Suprapubic skin (tissue), 4 donors: Measurements from ENCODE around the gene LDLRAD4. TPM values are rescaled to one million over a fixed set of nuclear protein-coding genes. Genes with fewer than 3 reads are reported as not detected.
A peak's percentile ranks its signal among the peaks of the same experiment; 100 is the strongest.

Experiments
- DNase-seq, 2 donors: peaks; one replicate each; pipeline ENCODE4 v3.0.0-alpha.2; 2019; ENCODE audit warnings: low spot score in 2 of 2
- H3K27ac ChIP-seq: fragments of 200-600 bp; sonication (generic); one replicate; pipeline ENCODE4 v1.5.1; 2019
- H3K27me3 ChIP-seq: fragments of 200-600 bp; sonication (generic); one replicate; pipeline ENCODE4 v1.5.1; 2019
- H3K36me3 ChIP-seq: fragments of 200-600 bp; sonication (generic); one replicate; pipeline ENCODE4 v1.5.1; 2019
- H3K4me1 ChIP-seq: fragments of 200-600 bp; sonication (generic); one replicate; pipeline ENCODE4 v1.5.1; 2019
- H3K4me3 ChIP-seq: fragments of 200-600 bp; sonication (generic); one replicate; pipeline ENCODE4 v1.5.1; 2019; ENCODE audit warnings: mild to moderate bottlenecking
- H3K9me3 ChIP-seq: fragments of 200-600 bp; sonication (generic); one replicate; pipeline ENCODE4 v1.5.1; 2019
- CTCF ChIP-seq, 2 donors: fragments of 200-600 bp in 1 of 2; fragments of 450-650 bp in 1 of 2; sonication (generic) in 1 of 2; IDR thresholded peaks; one replicate each; pipeline ENCODE4 v1.5.1; 2016 to 2019; ENCODE audit warnings: antibody characterized with exemption in 2 of 2, mild to moderate bottlenecking in 1 of 2, moderate library complexity in 1 of 2
- EP300 ChIP-seq: sonication (generic); formaldehyde crosslinking; IDR thresholded peaks from one replicate; pipeline ENCODE4 v1.6.1; 2017; ENCODE audit warnings: antibody characterized with exemption
- POLR2A ChIP-seq, 2 donors: fragments of 450-650 bp; IDR thresholded peaks; one replicate each; pipeline ENCODE4 v1.6.1; 2017; ENCODE audit warnings: antibody characterized with exemption in 2 of 2, mild to moderate bottlenecking in 2 of 2, moderate library complexity in 2 of 2
- POLR2AphosphoS5 ChIP-seq, 3 donors: sonication (generic); formaldehyde crosslinking; IDR thresholded peaks; one replicate each; pipeline ENCODE4 v1.6.1; 2017; ENCODE audit warnings: antibody characterized with exemption in 3 of 3
- WGBS: methylation state at CpG from one replicate; pipeline ENCODE4 v1.1.5; 2018; 5-methylcytosine and 5-hydroxymethylcytosine counted together
- total RNA-seq, 4 donors: library from RNA; depleted of rRNA; stranded (reverse); fragments of >200 nt; gene quantifications; one replicate each; pipeline ENCODE4 v1.1.0, GENCODE V29; 2016

The LDLRAD4 gene
- total RNA-seq, 4 donors from 2014 or later: 10.1 to 31.6 (median 15.1) TPM

DNA sequence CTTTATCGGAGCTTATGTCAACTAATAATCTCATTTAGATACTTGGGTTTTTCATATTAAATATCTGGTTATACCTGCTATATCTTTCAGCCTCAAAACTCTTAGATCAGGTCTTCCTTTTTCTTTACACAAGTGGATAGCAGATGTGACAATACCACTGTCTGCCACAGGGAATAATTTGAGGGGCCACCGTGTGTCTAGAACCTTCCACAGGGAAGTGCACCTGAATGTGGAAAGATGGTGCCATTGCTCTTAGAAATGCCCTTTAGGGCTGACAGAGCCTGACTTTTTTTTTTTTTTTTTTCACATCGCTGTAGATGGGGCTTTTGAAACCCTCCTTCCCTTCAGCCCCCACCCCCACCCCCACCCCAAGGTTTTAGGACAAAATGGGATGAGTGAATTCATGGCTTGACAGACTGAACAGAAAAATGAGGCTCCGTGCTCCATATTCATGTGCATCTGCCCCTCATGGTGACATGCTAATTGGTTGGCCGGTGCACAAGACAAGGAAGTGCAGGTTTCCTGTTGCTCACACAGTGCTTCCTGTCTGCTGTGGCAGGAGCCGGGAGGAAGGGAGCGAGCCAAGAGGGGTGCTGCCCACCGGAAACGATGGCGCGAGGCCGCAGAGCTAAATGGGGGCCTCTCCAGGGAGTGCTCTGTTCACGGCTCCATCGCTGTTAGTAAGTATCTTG lies 246.0 kb downstream of the LDLRAD4 start:
- Histone ChIP-seq H3K27ac (no peak overlapping the region), H3K9me3 (no peaks in the 10 kb centered on the region), H3K27me3 (no peaks in the 10 kb centered on the region), H3K36me3 (no peaks in the 10 kb centered on the region), H3K4me1 (peaks cover 7% of the 10 kb centered on the region), H3K4me3 (peak overlapping the region; percentile 1)
- peak in 1 of 2 donors; percentile 74 for DNase-seq
- TF ChIP-seq CTCF (IDR thresholded peaks at IDR 0.05): no peak
- TF ChIP-seq POLR2AphosphoS5 (IDR thresholded peaks at IDR 0.05): peak in 1 of 3 donors; percentile 41
- no peak for TF ChIP-seq EP300
- WGBS: 61% methylated on average over 14 of the region's 14 CpGs

GRCh38 chr18:13465124-13465446 lies 246.5 kb downstream of the LDLRAD4 start:
- H3K36me3 ChIP-seq: no peaks in the 10 kb centered on the region
- H3K4me1 ChIP-seq: peaks cover 7% of the 10 kb centered on the region
- no peak overlapping the region for H3K27ac ChIP-seq
- no peak for DNase-seq
- no peaks in the 10 kb centered on the region for H3K27me3 ChIP-seq
- TF ChIP-seq CTCF (IDR thresholded peaks at IDR 0.05) (no peak), EP300 (no peak), POLR2AphosphoS5 (IDR thresholded peaks at IDR 0.05) (no peak), POLR2A (IDR thresholded peaks at IDR 0.05) (no peak)
- H3K4me3 ChIP-seq: peak overlapping the region; percentile 1
- 59% methylated on average over 4 of the region's 4 CpGs for WGBS
- H3K9me3 ChIP-seq: no peaks in the 10 kb centered on the region

DNA sequence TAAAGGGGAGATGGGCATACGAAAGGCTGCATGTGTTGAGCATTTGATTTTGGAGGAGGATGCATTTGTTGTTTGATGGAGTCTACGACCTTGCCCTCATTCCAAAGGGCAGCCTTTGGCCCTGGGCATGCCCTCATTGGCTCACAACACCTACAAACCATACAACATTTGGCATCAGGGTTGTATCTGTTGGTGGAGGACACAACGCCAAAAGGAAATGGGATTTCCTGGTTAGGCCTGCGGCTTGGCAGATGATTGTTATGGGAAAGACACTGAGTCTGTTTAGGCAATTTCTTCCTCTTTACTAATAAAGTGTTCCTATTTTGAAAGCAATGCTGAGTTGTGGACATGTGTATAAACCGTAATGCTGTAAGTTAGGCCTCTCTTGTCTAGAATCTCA lies 246.9 kb downstream of the LDLRAD4 start:
- no peaks in the 10 kb centered on the region for H3K36me3 ChIP-seq
- no peaks in the 10 kb centered on the region for H3K9me3 ChIP-seq
- H3K27me3 ChIP-seq: no peaks in the 10 kb centered on the region
- H3K4me1 ChIP-seq: peaks cover 7% of the 10 kb centered on the region
- 57% methylated on average over 5 of the region's 5 CpGs for WGBS
- peak overlapping the region; percentile 14 for H3K27ac ChIP-seq
- peak; percentile 47 to 57 for DNase-seq
- TF ChIP-seq POLR2A (IDR thresholded peaks at IDR 0.05) (no peak), EP300 (no peak), CTCF (IDR thresholded peaks at IDR 0.05) (no peak), POLR2AphosphoS5 (IDR thresholded peaks at IDR 0.05) (no peak)
- no peak overlapping the region for H3K4me3 ChIP-seq

- 90% methylated on average over 9 of the region's 10 CpGs for WGBS
- no peak overlapping the region for H3K27ac ChIP-seq
- peak in 1 of 2 donors; percentile 72 for DNase-seq
These were observed 252.1 kb downstream of the LDLRAD4 start for GRCh38 chr18:13470516-13471197.

More at GRCh38 chr18:13470516-13471197, 252.1 kb downstream of the LDLRAD4 start:
- H3K36me3 ChIP-seq: no peaks in the 10 kb centered on the region
- H3K4me3 ChIP-seq: no peak overlapping the region
- no peak for TF ChIP-seq CTCF (IDR thresholded peaks at IDR 0.05)
- H3K27me3 ChIP-seq: no peaks in the 10 kb centered on the region
- no peaks in the 10 kb centered on the region for H3K9me3 ChIP-seq
- peaks cover 7% of the 10 kb centered on the region for H3K4me1 ChIP-seq
